Sigmoid colon (tissue), 7 donors: ENCODE data around the gene BICC1. TPM values are rescaled to one million over a fixed set of nuclear protein-coding genes. Genes with fewer than 3 reads are reported as not detected.

Experiments
- DNase-seq: peaks from one replicate; pipeline ENCODE4 v3.0.0-alpha.2; 2019
- H3K27ac ChIP-seq, 4 donors: fragments of 200-600 bp; sonication (generic); one replicate each; pipeline ENCODE4 v1.5.1; 2016 to 2019; ENCODE audit warnings: mild to moderate bottlenecking in 1 of 4
- H3K27me3 ChIP-seq, 3 donors: fragments of 200-600 bp; sonication (generic); one replicate each; pipeline ENCODE4 v1.5.1; 2019; ENCODE audit warnings: mild to moderate bottlenecking in 1 of 3
- H3K36me3 ChIP-seq, 4 donors: fragments of 200-600 bp; sonication (generic); one replicate each; pipeline ENCODE4 v1.5.1; 2016 to 2019
- H3K4me1 ChIP-seq, 4 donors: fragments of 200-600 bp; sonication (generic); one replicate each; pipeline ENCODE4 v1.5.1; 2017 to 2019
- H3K4me3 ChIP-seq, 4 donors: fragments of 200-600 bp; sonication (generic); one replicate each; pipeline ENCODE4 v1.5.1; 2017 to 2019; ENCODE audit warnings: mild to moderate bottlenecking in 2 of 4, moderate library complexity in 1 of 4
- H3K9me3 ChIP-seq, 4 donors: fragments of 200-600 bp in 3 of 4; sonication (generic) in 3 of 4; one replicate each; pipeline versions ENCODE4 v1.5.1 to v1.6.1; 2013 to 2019
- CTCF ChIP-seq, 4 experiments: fragments of 450-650 bp in 3 of 4; fragments of 200-600 bp in 1 of 4; IDR thresholded peaks; one replicate each; pipeline ENCODE4 v1.5.1; 2016 to 2019; ENCODE audit warnings: antibody characterized with exemption in 4 of 4, mild to moderate bottlenecking in 3 of 4, moderate library complexity in 2 of 4
- EP300 ChIP-seq, 4 donors: sonication (generic); formaldehyde crosslinking; IDR thresholded peaks; one replicate each; pipeline ENCODE4 v1.6.1; 2017; ENCODE audit warnings: antibody characterized with exemption in 4 of 4
- POLR2A ChIP-seq, 2 donors: fragments of 450-650 bp; IDR thresholded peaks; one replicate each; pipeline ENCODE4 v1.6.1; 2016; ENCODE audit warnings: antibody characterized with exemption in 2 of 2, mild to moderate bottlenecking in 2 of 2, moderate library complexity in 2 of 2
- POLR2AphosphoS5 ChIP-seq, 4 donors: sonication (generic); formaldehyde crosslinking; IDR thresholded peaks; one replicate each; pipeline ENCODE4 v1.6.1; 2017; ENCODE audit warnings: antibody characterized with exemption in 4 of 4
- WGBS, 2 donors: extraction: QIAGEN DNeasy Blood & Tissue Kit; methylation state at CpG; one replicate each; pipeline ENCODE4 v1.1.7; 2013; 5-methylcytosine and 5-hydroxymethylcytosine counted together
- intact Hi-C: fragments of 100-400 bp; cut with DNase I; formaldehyde crosslinking; loops from one replicate; pipeline ENCODE4 v1.15.1; 2023
- polyA plus RNA-seq, 3 donors: library from polyadenylated mRNA; stranded (reverse); fragments of 200-250 nt; gene quantifications; one replicate each; pipeline ENCODE4 v1.2.3, GENCODE V29; 2013
- total RNA-seq, 4 donors: library from RNA; depleted of rRNA; stranded (reverse); fragments of >200 nt; gene quantifications; one replicate each; pipeline ENCODE4 v1.1.0, GENCODE V29; 2016
- donor health status: healthy with polysubstance abuse.
- donor health status: Bipolar disorder and iron deficiency.
- donor health status: healthy.

Gene BICC1
- total and polyA plus RNA-seq, 7 donors: 0.46 to 17.3 (median 7.9) TPM

GRCh38 chr10:58718596-58718995 is 205.9 kb downstream of the BICC1 start:
- Histone ChIP-seq H3K9me3 (no peaks in the 10 kb centered on the region), H3K27me3 (no peaks in the 10 kb centered on the region), H3K27ac (no peak overlapping the region), H3K4me3 (no peak overlapping the region), H3K36me3 (no peaks in the 10 kb centered on the region), H3K4me1 (peaks cover 0 to 4% (median 0%) of the 10 kb centered on the region in 4 donors)
- 65 to 69% methylated on average over 13 of the region's 13 CpGs for WGBS, 2 donors
- no peak for DNase-seq
- intact Hi-C loops: no loop called here
- TF ChIP-seq POLR2AphosphoS5 (IDR thresholded peaks at IDR 0.05): no peak
- TF ChIP-seq CTCF (IDR thresholded peaks at IDR 0.05): no peak
- TF ChIP-seq POLR2A (IDR thresholded peaks at IDR 0.05): no peak
- no peak for TF ChIP-seq EP300 (IDR thresholded peaks at IDR 0.05)

DNA sequence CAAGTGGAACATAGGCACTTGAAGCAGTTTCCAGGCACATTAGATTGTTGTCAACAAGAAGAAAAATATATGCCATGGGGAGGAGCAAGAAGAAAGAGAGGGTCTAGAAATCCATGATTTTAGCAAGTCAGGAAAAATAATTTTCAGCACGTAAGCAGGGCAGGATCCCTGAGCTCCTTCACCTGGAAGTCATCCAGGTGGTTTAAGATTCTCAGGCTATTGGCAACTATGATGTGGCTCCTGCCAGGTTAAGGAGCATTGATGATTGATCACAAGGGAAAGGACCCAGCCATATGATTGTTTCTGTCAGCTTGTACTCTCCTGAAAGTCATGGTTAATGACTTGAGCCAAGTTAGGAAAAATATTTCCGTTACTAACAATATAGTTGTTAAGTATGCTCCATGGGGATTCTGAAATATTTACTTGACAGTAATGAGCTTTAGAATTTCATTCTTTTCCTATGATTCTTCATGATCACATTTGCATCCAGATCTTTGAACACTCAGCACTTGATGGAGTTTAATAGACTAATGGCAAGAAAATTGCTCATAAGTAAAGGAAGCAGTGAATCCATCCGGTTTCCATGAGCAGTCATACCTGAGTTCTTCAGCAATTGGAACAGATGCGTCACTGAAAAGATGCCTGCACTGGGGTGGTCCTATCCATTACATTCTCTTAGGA is 209.1 kb downstream of the BICC1 start:
- Histone ChIP-seq H3K4me1 (no peaks in the 10 kb centered on the region), H3K36me3 (no peaks in the 10 kb centered on the region), H3K9me3 (no peaks in the 10 kb centered on the region), H3K27me3 (no peaks in the 10 kb centered on the region), H3K27ac (peak overlapping the region in 1 of 4 donors; percentile 77), H3K4me3 (no peak overlapping the region)
- intact Hi-C loops: no loop called here
- TF ChIP-seq POLR2A (IDR thresholded peaks at IDR 0.05) (no peak), EP300 (IDR thresholded peaks at IDR 0.05) (no peak), CTCF (IDR thresholded peaks at IDR 0.05) (no peak), POLR2AphosphoS5 (IDR thresholded peaks at IDR 0.05) (no peak)
- WGBS, 2 donors: 84 to 90% methylated on average over 4 of the region's 4 CpGs
- no peak for DNase-seq

- 80 to 88% methylated on average over 2 of the region's 2 CpGs for WGBS, 2 donors
- intact Hi-C loops: no loop called here
Measured at GRCh38 chr10:58723186-58723585, 210.5 kb downstream of the BICC1 start.

DNA sequence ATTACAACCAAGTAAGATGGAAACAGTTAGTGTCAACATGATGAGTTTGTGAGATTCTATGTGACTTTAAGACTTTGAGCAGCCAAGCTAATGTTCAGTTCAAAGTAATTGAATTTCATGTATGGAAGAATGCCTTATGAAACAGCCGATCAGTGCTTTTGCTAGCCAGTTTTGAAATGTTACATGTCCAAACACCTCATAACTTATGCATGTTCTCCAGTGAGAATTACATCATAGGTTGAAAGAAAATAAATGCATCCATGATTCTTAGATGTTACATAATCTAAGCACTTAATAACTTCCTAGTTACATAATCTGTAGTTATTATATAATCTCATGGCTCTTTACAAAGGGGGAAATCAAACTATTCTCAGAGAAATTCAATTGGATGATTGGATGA is 211.3 kb downstream of the BICC1 start:
- Histone ChIP-seq H3K4me3 (no peak overlapping the region), H3K4me1 (no peaks in the 10 kb centered on the region), H3K9me3 (no peaks in the 10 kb centered on the region), H3K27ac (peak overlapping the region in 1 of 4 donors; percentile 18), H3K27me3 (no peaks in the 10 kb centered on the region), H3K36me3 (no peaks in the 10 kb centered on the region)
- no peak for DNase-seq
- intact Hi-C loops: no loop called here
- WGBS, 2 donors: 80 to 92% methylated on average over 1 of the region's 1 CpG
- no peak for TF ChIP-seq EP300 (IDR thresholded peaks at IDR 0.05)

More at GRCh38 chr10:58723186-58723585, 210.5 kb downstream of the BICC1 start:
- no peak for DNase-seq
- Histone ChIP-seq H3K9me3 (no peaks in the 10 kb centered on the region), H3K4me1 (no peaks in the 10 kb centered on the region), H3K36me3 (no peaks in the 10 kb centered on the region), H3K27me3 (no peaks in the 10 kb centered on the region), H3K27ac (peak overlapping the region in 1 of 4 donors; percentile 18), H3K4me3 (no peak overlapping the region)
- TF ChIP-seq POLR2A (IDR thresholded peaks at IDR 0.05) (no peak), POLR2AphosphoS5 (IDR thresholded peaks at IDR 0.05) (no peak), CTCF (IDR thresholded peaks at IDR 0.05) (no peak), EP300 (IDR thresholded peaks at IDR 0.05) (no peak)

DNA sequence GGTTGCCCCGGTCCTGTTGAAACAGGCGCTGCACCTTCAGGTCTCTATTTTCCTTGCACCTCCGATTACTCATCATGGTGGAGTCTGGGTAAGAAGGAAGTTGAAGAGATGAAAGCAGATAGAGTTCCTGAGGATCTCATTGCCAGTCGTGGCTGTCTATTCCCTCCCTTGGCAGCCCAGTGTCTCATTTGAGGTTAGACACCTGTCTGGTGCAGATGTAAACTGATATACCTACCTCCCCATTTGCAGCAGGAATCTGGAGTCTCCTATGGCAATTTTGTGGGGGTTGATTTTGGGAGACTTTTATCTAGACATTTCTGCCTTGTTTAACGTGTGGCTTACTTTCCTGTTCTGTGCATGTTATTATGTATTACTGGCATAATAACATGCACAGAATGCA is 212.1 kb downstream of the BICC1 start:
- no peak overlapping the region for H3K4me3 ChIP-seq
- H3K27me3 ChIP-seq: no peaks in the 10 kb centered on the region
- TF ChIP-seq EP300 (IDR thresholded peaks at IDR 0.05) (no peak), POLR2AphosphoS5 (IDR thresholded peaks at IDR 0.05) (no peak), CTCF (IDR thresholded peaks at IDR 0.05) (no peak), POLR2A (IDR thresholded peaks at IDR 0.05) (no peak)
- intact Hi-C loops: no loop called here
- H3K36me3 ChIP-seq: no peaks in the 10 kb centered on the region
- no peak overlapping the region for H3K27ac ChIP-seq
- WGBS, 2 donors: 88 to 91% methylated on average over 5 of the region's 5 CpGs
- no peak for DNase-seq
- H3K4me1 ChIP-seq: no peaks in the 10 kb centered on the region
- no peaks in the 10 kb centered on the region for H3K9me3 ChIP-seq
